ENCODE results near the gene FLT1. TPM values are rescaled to one million over a fixed set of nuclear protein-coding genes. Genes with fewer than 3 reads are reported as not detected.

The FLT1 gene
- total RNA-seq, 2 donors from 2014 or later = 3.2 to 10.3 TPM

GRCh38 chr13:28489524-28489931 is 5.4 kb downstream of the FLT1 start:
- no peak for TF ChIP-seq CTCF (conservative IDR thresholded peaks at IDR 0.05)
- Histone ChIP-seq H3K36me3 (ENCODE audit: control insufficient read depth, insufficient read depth, low read length) (no peaks in the 10 kb centered on the region), H3K4me1 (ENCODE audit: control insufficient read depth, insufficient read depth, low read length) (no peaks in the 10 kb centered on the region), H3K27me3 (ENCODE audit: control insufficient read depth, insufficient read depth, low read length, poor library complexity, severe bottlenecking) (peaks cover 36% of the 10 kb centered on the region), H3K9ac (ENCODE audit: extremely low read depth, low read length, poor library complexity, severe bottlenecking) (no peak overlapping the region), H3K27ac (ENCODE audit: low read depth, low read length) (no peak overlapping the region), H3K9me3 (ENCODE audit: control insufficient read depth, low read length) (no peaks in the 10 kb centered on the region), H3K4me3 (ENCODE audit: low read length) (no peak overlapping the region)
- Mint-ChIP-seq H3K4me1 (peaks cover 13% of the 10 kb centered on the region), H3K4me3 (no peak overlapping the region), H3K27me3 (ENCODE audit: insufficient read depth) (peaks cover 27% of the 10 kb centered on the region), H3K36me3 (ENCODE audit: low read depth) (no peaks in the 10 kb centered on the region), H3K27ac (no peak overlapping the region), H3K9me3 (no peaks in the 10 kb centered on the region)
- DNase-seq = no peak
- WGBS, 2 experiments (ENCODE audit: insufficient coverage in 1 of 2, insufficient read length in 1 of 2) = 14 to 42% methylated on average over 3 to 4 of the region's 5 CpGs

- H3K4me3 ChIP-seq (ENCODE audit: low read length) = no peak overlapping the region
- 81 to 92% methylated on average over 3 to 9 of the region's 9 CpGs for WGBS, 2 experiments (ENCODE audit: insufficient coverage in 1 of 2, insufficient read length in 1 of 2)
- peaks cover 18% of the 10 kb centered on the region for H3K27me3 Mint-ChIP-seq (ENCODE audit: insufficient read depth)
- H3K27me3 ChIP-seq (ENCODE audit: control insufficient read depth, insufficient read depth, low read length, poor library complexity, severe bottlenecking) = peaks cover 25% of the 10 kb centered on the region
- H3K4me3 Mint-ChIP-seq = no peak overlapping the region
- H3K4me1 Mint-ChIP-seq = peaks cover 21% of the 10 kb centered on the region
- no peak overlapping the region for H3K9ac ChIP-seq (ENCODE audit: extremely low read depth, low read length, poor library complexity, severe bottlenecking)
- no peaks in the 10 kb centered on the region for H3K36me3 ChIP-seq (ENCODE audit: control insufficient read depth, insufficient read depth, low read length)
- H3K36me3 Mint-ChIP-seq (ENCODE audit: low read depth) = no peaks in the 10 kb centered on the region
- H3K9me3 Mint-ChIP-seq = no peaks in the 10 kb centered on the region
- no peak for TF ChIP-seq CTCF (conservative IDR thresholded peaks at IDR 0.05)
- DNase-seq = no peak
- no peaks in the 10 kb centered on the region for H3K4me1 ChIP-seq (ENCODE audit: control insufficient read depth, insufficient read depth, low read length)
- no peak overlapping the region for H3K27ac ChIP-seq (ENCODE audit: low read depth, low read length)
- H3K27ac Mint-ChIP-seq = no peak overlapping the region
- H3K9me3 ChIP-seq (ENCODE audit: control insufficient read depth, low read length) = no peaks in the 10 kb centered on the region
These were observed 6.4 kb downstream of the FLT1 start for GRCh38 chr13:28488376-28489005.

- H3K36me3 ChIP-seq (ENCODE audit: control insufficient read depth, insufficient read depth, low read length) = no peaks in the 10 kb centered on the region
- H3K36me3 Mint-ChIP-seq (ENCODE audit: low read depth) = no peaks in the 10 kb centered on the region
- no peak overlapping the region for H3K4me3 Mint-ChIP-seq
- peaks cover 1% of the 10 kb centered on the region for H3K27me3 ChIP-seq (ENCODE audit: control insufficient read depth, insufficient read depth, low read length, poor library complexity, severe bottlenecking)
- DNase-seq = no peak
- H3K27me3 Mint-ChIP-seq (ENCODE audit: insufficient read depth) = peaks cover 3% of the 10 kb centered on the region
- no peak overlapping the region for H3K4me3 ChIP-seq (ENCODE audit: low read length)
- H3K9me3 Mint-ChIP-seq = no peaks in the 10 kb centered on the region
- TF ChIP-seq CTCF (conservative IDR thresholded peaks at IDR 0.05) = no peak
- peaks cover 20% of the 10 kb centered on the region for H3K4me1 Mint-ChIP-seq
- H3K27ac Mint-ChIP-seq = no peak overlapping the region
- H3K9me3 ChIP-seq (ENCODE audit: control insufficient read depth, low read length) = no peaks in the 10 kb centered on the region
- H3K4me1 ChIP-seq (ENCODE audit: control insufficient read depth, insufficient read depth, low read length) = no peaks in the 10 kb centered on the region
- 83 to 84% methylated on average over 8 to 10 of the region's 10 CpGs for WGBS, 2 experiments (ENCODE audit: insufficient coverage in 1 of 2, insufficient read length in 1 of 2)
- no peak overlapping the region for H3K27ac ChIP-seq (ENCODE audit: low read depth, low read length)
- H3K9ac ChIP-seq (ENCODE audit: extremely low read depth, low read length, poor library complexity, severe bottlenecking) = no peak overlapping the region
These were observed 8.9 kb downstream of the FLT1 start for GRCh38 chr13:28485996-28486543.
